Fibroblast of lung (primary cell): ENCODE data around the gene COL2A1.

ENCODE experiments used
- EZH2 ChIP-seq: IDR thresholded peaks from 2 replicates; pipeline ENCODE4 v1.5.1; 2012; ENCODE audit warnings: low read length, control low read depth, mild to moderate bottlenecking; ENCODE audit errors: missing control alignments
- TF ChIP-seq, protein P1 (sequence below), 2 donors: IDR thresholded peaks in 1 of 2; conservative IDR thresholded peaks in 1 of 2; 1 replicate in 1 of 2; 2 replicates in 1 of 2; pipeline ENCODE4 v1.5.1; 2011 to 2012; ENCODE audit warnings: low read length in 2 of 2, control low read depth in 1 of 2, inconsistent platforms in 1 of 2, low read depth in 1 of 2, mild to moderate bottlenecking in 1 of 2

DNA sequence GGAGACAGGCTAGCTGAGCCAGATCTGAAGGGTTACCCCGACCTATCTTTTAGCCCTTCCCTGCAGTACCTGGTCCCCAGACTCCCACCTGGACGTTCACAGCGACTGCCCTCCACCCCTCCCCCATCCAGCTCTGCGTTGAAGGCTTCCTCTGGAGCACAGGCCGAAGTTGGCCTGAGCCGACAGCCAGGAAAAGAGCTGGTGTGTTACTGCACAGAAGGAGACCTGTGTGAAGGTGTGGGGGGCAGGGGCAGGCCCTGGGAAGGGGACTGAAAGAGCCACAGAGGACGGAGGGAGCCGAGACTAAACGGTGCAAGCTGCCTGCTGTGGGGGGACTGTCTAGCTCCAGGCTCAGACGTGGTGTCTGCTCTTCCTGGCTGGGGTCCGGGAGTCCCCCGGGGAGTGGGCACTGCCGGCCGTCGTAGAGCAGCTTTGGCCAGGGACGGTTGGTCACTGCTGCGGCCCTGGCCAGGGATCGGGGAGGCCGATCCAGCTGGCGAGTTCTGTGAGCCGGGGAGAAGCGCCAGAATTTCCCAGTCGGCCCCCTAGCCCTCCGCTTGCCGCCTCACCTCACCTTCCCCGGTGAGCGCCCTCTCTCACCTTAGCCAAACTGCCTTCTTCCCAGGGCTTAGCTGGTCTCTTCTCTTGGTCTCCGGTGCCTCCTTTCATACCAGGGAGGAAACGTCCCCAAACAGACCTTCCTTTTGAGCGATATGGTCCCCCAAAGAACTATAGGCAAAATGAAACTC is 899 bp upstream of the COL2A1 start:
- TF ChIP-seq, protein P1, sequence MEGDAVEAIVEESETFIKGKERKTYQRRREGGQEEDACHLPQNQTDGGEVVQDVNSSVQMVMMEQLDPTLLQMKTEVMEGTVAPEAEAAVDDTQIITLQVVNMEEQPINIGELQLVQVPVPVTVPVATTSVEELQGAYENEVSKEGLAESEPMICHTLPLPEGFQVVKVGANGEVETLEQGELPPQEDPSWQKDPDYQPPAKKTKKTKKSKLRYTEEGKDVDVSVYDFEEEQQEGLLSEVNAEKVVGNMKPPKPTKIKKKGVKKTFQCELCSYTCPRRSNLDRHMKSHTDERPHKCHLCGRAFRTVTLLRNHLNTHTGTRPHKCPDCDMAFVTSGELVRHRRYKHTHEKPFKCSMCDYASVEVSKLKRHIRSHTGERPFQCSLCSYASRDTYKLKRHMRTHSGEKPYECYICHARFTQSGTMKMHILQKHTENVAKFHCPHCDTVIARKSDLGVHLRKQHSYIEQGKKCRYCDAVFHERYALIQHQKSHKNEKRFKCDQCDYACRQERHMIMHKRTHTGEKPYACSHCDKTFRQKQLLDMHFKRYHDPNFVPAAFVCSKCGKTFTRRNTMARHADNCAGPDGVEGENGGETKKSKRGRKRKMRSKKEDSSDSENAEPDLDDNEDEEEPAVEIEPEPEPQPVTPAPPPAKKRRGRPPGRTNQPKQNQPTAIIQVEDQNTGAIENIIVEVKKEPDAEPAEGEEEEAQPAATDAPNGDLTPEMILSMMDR (conservative IDR thresholded peaks at IDR 0.05 in 1 of 2, IDR thresholded peaks at IDR 0.05 in 1 of 2; ENCODE audit: low read depth in 1 of 2, low read length in 2 of 2), result no peak
- TF ChIP-seq EZH2, result peak; percentile 87
